Cardiac fibroblast (primary cell): ENCODE results near the gene MAPK8IP2.

Experiments
- DNase-seq, 2 donors: peaks; one replicate each; pipeline versions ENCODE4 v3.0.0 to v3.0.0-alpha.2; 2010; ENCODE audit warnings: low read depth in 2 of 2
- H3K4me3 ChIP-seq, 2 donors: replicated peaks in 1 of 2; 1 replicate in 1 of 2; 2 replicates in 1 of 2; pipeline ENCODE4 v1.5.1; 2011; ENCODE audit warnings: low read depth in 2 of 2, low read length in 2 of 2, mild to moderate bottlenecking in 2 of 2, moderate library complexity in 1 of 2
- CTCF ChIP-seq: IDR thresholded peaks from one replicate; pipeline ENCODE4 v1.5.1; 2011; ENCODE audit warnings: low read depth, mild to moderate bottlenecking, low read length, inconsistent platforms

MAPK8IP2 gene

GRCh38 chr22:50575426-50575941, 25.1 kb upstream of the MAPK8IP2 start:
- TF ChIP-seq CTCF = no peak
- H3K4me3 ChIP-seq = no peak overlapping the region
- DNase-seq = no peak

GRCh38 chr22:50576070-50576469, 24.5 kb upstream of the MAPK8IP2 start:
- H3K4me3 ChIP-seq = no peak overlapping the region
- TF ChIP-seq CTCF = peak; percentile 15
- peak; percentile 48 to 63 for DNase-seq

GRCh38 chr22:50576806-50577696, 23.5 kb upstream of the MAPK8IP2 start:
- no peak for DNase-seq
- no peak overlapping the region for H3K4me3 ChIP-seq
- no peak for TF ChIP-seq CTCF

GRCh38 chr22:50577697-50577986, 23.0 kb upstream of the MAPK8IP2 start:
- H3K4me3 ChIP-seq = no peak overlapping the region
- no peak for DNase-seq
- TF ChIP-seq CTCF = no peak

GRCh38 chr22:50577987-50578775, 22.4 kb upstream of the MAPK8IP2 start, which contains the start of gene CPT1B:
CPT1B (minus strand) TSS chr22:50578427; CDS start chr22:50577915, 512 bp downstream.
- peak; percentile 5 to 35 for DNase-seq
- H3K4me3 ChIP-seq = no peak within 1 kb of the TSS

More at GRCh38 chr22:50577987-50578775, 22.4 kb upstream of the MAPK8IP2 start, which contains the start of gene CPT1B:
- no peak for TF ChIP-seq CTCF
